SW480 (cell line): Measurements from ENCODE around the gene INPP5B.

Experiments used
- DNase-seq: peaks from one replicate; pipeline ENCODE4 v3.0.0-alpha.2; 2016; ENCODE audit warnings: low spot score

INPP5B gene

GRCh38 chr1:37866491-37866890 lies 80.4 kb downstream of the INPP5B start:
- no peak for DNase-seq

GRCh38 chr1:37865348-37866120 lies 81.3 kb downstream of the INPP5B start:
- peak; percentile 34 for DNase-seq

DNA sequence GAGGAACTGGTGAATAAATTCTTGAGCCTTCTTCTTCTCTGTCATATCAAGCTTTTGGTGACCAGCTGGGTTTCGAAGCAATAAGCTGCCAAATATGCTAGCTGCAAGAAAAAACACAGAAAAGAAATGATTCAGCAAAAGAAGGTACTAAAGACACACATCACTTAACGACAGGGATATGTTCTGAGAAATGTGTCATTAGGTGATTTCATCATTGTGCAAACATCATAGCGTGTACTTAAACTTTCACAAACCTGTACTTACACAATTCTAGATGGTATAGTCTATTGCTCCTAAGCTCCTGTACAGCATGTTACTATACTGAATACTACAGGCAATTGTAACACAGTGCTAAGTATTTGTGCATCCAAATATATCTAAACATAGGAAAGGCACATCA lies 84.5 kb downstream of the INPP5B start:
- DNase-seq = no peak

- no peak for DNase-seq
Observed at GRCh38 chr1:37861151-37861550, 85.7 kb downstream of the INPP5B start.

DNA sequence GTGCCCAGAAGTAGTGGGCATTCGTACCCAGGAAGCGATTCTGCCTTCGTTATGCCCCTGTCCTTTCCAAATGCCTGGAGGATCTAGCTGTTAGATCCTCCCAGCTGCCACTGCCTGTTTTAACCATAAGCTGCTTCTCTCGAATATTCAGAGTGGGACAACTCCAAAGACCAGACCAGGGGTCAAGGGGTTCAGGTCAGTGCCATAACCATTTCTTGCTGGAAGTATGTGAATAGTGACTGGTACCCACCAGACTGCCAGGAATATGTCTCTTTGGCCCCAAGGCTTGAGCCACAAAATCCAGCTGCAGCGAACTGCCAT lies 86.5 kb downstream of the INPP5B start:
- DNase-seq = no peak

GRCh38 chr1:37859507-37860345 lies 87.1 kb downstream of the INPP5B start, which contains the start of gene MTF1:
Gene MTF1, minus strand, starts transcription at chr1:37859592. Its CDS starts 1,934 bp downstream, at chr1:37857658.
- peak; percentile 95 for DNase-seq

- DNase-seq = no peak
Observed at GRCh38 chr1:37858931-37859506, 87.8 kb downstream of the INPP5B start.

GRCh38 chr1:37854406-37854805 lies 92.4 kb downstream of the INPP5B start:
- no peak for DNase-seq

DNA sequence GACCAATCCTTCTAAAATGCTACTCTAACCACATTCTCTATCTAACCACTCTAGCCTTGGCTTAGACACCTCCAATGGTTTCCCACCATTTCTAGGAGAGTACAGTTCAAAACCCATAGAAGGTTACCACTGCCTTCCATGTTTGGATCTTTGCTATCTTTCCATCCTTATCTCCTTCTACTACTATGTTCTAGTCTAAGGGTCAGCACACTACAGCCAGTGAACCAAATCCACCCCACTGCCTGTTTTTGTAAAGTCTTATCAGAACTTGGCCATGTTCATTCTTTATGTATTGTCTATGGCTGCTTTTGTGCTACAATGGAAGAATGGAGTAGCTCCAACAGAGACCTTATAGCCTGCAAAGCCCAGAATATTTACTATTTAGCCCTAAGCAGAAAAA lies 93.7 kb downstream of the INPP5B start:
- DNase-seq = no peak

GRCh38 chr1:37851782-37852210 lies 95.1 kb downstream of the INPP5B start:
- no peak for DNase-seq

DNA sequence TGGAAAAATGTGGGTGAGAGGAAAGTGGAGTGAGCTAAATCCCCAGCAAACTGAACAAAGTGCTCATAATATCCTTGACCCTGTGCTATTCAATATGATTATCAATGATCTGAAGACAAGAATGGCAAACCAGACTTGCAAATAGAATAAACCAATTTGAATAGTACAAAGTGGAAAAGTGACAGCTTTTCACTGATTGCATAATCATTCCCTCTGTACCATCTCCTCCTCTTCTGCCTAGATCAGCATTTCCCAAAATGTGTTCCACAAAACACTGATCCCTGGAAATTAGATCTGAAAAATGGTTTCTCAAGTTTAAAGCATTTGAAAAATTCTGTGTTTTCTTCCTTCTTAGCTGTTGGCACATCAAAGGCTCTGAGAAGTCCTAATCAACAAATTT lies 95.6 kb downstream of the INPP5B start:
- no peak for DNase-seq

GRCh38 chr1:37850352-37850955 lies 96.4 kb downstream of the INPP5B start:
- DNase-seq = no peak

- DNase-seq = no peak
Observed at GRCh38 chr1:37849480-37849879, 97.4 kb downstream of the INPP5B start.

GRCh38 chr1:37846647-37847339 lies 100.1 kb downstream of the INPP5B start:
- DNase-seq = no peak

DNA sequence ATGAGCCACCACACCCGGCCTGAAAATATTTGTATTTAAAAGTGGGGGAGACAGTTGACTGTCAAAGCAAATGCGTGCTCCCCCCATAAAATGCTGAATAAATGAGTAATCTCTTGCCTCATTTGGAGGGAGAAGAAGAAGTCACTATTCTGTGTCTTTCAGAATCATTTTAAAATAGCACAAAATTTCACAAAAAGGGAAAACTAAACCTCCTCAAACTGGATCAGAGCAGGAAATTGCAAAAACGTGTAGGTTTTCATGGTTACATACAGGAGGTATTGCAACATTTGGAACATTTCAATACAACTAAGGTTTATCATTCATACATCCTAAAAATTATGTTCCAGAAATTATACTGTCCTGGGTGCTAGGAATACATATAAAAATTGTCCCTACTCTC lies 101.1 kb downstream of the INPP5B start:
- no peak for DNase-seq

- DNase-seq = no peak
Observed at GRCh38 chr1:37845049-37845646, 101.7 kb downstream of the INPP5B start.

DNA sequence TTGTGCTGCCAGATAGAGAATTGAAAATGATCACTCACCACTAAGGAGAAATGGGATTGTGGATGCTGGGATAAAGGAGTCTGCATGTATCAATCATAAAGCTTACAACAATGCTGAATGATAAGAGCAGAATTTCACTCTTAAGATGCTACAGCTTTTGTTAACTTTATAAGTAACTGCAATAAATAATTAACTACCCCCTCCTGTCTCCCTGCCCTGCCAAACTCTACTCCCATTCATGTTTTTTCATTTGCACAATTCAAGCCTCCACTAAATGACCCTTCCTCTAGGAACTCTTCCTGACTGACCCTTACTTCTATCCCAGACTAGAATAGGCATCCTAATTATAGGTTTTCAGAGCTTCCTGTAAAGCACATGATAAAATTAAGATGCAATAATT lies 102.3 kb downstream of the INPP5B start:
- DNase-seq = no peak

DNA sequence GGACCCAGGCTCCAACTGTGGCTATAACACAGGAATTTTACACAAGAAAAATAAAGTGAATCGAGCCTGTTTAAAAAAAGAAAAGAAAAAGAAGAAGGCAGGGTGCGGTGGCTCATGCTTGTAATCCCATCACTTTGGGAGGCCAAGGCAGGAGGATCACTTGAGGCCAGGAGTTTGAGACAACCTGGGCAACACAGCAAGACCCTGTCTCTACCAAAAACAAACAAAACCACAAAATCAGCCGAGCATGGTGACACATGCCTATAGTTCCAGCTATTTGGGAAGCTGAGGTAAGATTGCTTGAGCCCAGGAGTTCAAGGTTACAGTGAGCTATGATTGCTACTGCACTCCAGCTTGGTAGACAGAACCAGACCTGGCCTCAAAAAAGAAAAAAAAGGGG lies 105.2 kb downstream of the INPP5B start:
- DNase-seq = no peak

DNA sequence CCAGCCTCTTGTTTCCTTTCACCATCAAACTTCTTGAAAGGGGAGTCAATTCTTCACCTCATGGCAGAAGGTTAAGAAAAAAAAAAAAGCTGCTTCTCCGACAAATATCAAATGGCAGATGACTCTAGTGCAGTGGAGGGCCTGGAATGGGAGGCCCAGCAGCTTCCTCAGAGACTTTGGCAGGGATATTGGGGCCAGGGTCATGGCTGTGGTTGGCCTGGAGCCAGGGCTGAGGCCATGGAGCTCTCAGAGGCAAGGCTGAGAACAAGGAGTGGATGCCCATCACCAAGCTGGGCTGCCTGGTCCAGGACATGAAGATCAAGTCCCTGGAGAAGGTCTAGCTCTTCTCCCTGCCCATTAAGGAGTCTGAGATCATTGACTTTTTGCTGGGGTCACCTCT lies 106.1 kb downstream of the INPP5B start:
- DNase-seq = no peak

- no peak for DNase-seq
Observed at GRCh38 chr1:37839676-37840075, 107.2 kb downstream of the INPP5B start.

GRCh38 chr1:37836788-37837187 lies 110.1 kb downstream of the INPP5B start:
- DNase-seq = no peak

GRCh38 chr1:37831809-37832208 lies 115.0 kb downstream of the INPP5B start:
- no peak for DNase-seq
